Measurements from ENCODE around the gene TSN.
A peak's percentile ranks its signal among the peaks of the same experiment; 100 is the strongest.

Gene TSN

DNA sequence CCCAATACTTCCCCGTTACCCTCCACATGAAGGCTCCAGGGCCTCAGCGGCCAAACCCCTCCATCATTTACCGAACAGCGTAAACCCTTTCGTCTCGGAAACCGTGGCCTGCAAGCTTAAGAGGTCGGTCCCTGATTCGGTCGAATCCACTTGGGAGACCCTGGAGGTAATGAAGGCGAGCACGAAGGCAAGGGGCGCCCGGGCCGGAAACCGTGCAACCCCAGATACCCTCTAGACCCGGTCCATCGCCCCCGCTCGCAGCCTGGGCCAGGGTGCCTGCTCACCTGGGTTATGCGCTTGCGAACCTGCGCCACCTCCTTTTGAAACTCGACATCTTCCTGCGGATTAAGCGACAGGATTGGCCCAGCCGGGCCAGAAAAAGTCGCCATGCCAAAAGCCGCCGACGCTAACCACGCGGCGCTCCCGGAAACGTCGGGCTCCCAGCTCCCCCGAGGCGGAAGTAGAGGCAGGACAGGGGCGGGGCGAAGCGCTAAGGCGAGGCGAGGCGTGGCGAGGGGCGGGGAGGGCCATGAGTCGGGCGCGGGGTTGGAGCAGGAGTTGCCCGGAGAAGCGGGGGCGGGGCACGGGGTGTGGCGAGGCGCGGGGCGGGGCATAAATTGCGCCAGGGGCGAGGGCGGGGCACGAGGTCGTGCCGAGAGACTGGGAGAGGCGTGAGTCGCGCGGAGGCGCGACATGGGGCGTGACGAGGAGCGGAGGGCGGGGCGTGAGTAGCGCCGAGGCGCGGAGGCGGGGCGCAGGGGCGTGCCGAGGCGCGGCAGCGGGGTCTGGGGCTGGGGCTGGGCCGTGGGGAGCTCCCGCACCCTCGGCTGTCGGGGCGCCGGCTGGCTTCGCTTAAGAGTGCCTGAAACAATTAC, 18.8 kb upstream of the TSN start, which contains the start of gene NIFK:
TSS of gene NIFK (minus strand) at position 414 of the 875 bp plus-strand sequence. CDS start at position 389, 25 bp downstream.
- TF ChIP-seq POU2F2 (IDR thresholded peaks at IDR 0.05; ENCODE audit: low read depth, low read length) (0 out of 2 replicates have a peak, but pooled peaks have one; percentile 32), POLR2AphosphoS5 (IDR thresholded peaks at IDR 0.05; ENCODE audit: low read depth, low read length) (peak; percentile 80), POLR2A (IDR thresholded peaks at IDR 0.05; ENCODE audit: low read depth, low read length) (peak; percentile 64), SPI1 (IDR thresholded peaks at IDR 0.05; ENCODE audit: low read depth, low read length) (no peak), TAF1 (IDR thresholded peaks at IDR 0.05; ENCODE audit: low read depth, low read length) (peak; percentile 63), PAX5 (IDR thresholded peaks at IDR 0.05; ENCODE audit: insufficient read depth, low read length, severe bottlenecking) (no peak)
- DNase-seq (ENCODE audit: insufficient read length, low spot score) (peak; percentile 98), FAIRE-seq (peak; percentile 98)

DNA sequence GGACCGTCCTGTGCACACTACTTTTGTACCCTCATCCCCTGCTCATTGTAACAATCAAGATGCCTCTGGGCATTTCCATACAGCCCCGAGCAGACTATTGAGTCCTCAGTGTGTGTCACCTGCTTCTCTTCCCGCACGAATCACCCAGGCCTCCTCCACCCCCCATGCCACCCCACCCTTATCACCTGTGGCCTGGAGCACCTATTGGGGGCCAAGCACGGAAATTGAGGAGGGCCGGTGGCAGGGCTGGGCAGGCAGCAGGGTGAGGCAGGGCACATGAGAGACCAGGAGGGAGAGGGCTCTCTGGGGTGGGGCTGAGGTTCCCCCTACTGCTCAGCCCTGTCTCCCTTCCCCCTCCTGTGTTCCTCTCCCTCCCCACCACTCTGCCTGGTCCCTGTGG, 14.5 kb upstream of the TSN start:
- FAIRE-seq = no peak

DNA sequence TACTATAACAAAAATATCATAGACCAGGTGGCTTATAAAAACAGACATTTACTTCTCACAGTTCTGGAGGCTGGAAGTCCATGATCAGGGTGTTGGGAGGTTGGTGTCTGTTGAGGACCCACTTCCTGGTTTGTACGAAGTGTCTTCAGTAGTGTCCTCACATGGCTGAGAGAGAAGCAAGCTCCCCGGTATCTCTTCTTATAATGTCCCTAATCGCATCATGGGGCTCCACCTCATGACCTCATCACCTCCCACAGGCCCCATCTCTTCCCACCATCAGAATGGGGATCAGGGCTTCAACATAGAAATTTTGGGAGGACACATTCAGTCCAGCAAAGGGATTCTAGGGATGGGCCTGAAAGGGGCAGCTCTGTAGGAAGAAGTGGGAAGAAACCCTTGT, 14.0 kb upstream of the TSN start:
- no peak for FAIRE-seq
- DNase-seq (ENCODE audit: insufficient read length, low spot score) = no peak
- TF ChIP-seq PAX5 (IDR thresholded peaks at IDR 0.05; ENCODE audit: insufficient read depth, low read length, severe bottlenecking) (no peak), POU2F2 (IDR thresholded peaks at IDR 0.05; ENCODE audit: low read depth, low read length) (no peak), SPI1 (IDR thresholded peaks at IDR 0.05; ENCODE audit: low read depth, low read length) (no peak), POLR2A (IDR thresholded peaks at IDR 0.05; ENCODE audit: low read depth, low read length) (no peak), POLR2AphosphoS5 (IDR thresholded peaks at IDR 0.05; ENCODE audit: low read depth, low read length) (no peak), TAF1 (IDR thresholded peaks at IDR 0.05; ENCODE audit: low read depth, low read length) (no peak)

More for the DNA sequence above, 14.5 kb upstream of the TSN start:
- DNase-seq (ENCODE audit: insufficient read length, low spot score) = no peak
- no peak for TF ChIP-seq POLR2AphosphoS5 (IDR thresholded peaks at IDR 0.05; ENCODE audit: low read depth, low read length)
- TF ChIP-seq TAF1 (IDR thresholded peaks at IDR 0.05; ENCODE audit: low read depth, low read length) = no peak
- TF ChIP-seq POLR2A (IDR thresholded peaks at IDR 0.05; ENCODE audit: low read depth, low read length) = no peak
- no peak for TF ChIP-seq PAX5 (IDR thresholded peaks at IDR 0.05; ENCODE audit: insufficient read depth, low read length, severe bottlenecking)
- TF ChIP-seq SPI1 (IDR thresholded peaks at IDR 0.05; ENCODE audit: low read depth, low read length) = no peak

DNA sequence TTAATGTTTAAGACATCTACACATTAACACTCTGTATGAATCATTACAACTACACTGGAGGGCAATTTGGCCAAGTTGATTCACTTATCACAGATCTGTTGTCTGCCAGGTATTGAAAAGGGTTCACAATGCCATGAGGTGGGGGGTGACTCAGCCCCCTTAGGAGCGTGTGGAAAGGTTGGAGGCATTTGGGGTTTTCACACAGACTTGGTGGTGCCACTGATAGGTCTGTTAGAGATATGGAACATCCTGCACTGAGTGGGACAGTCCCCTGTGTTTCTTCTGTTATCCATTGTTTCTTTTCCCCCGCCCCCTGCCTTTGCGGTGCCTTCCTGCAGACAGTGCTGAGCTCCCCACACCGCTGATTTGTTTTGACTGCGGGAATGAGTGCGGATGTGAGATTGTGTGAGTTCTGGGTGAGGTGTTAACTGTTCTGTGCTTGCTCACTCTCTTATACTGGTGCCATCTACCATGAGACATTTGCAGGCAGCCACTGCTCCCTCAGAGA, 9.3 kb upstream of the TSN start:
- TF ChIP-seq PAX5 (IDR thresholded peaks at IDR 0.05; ENCODE audit: insufficient read depth, low read length, severe bottlenecking) (no peak), POLR2AphosphoS5 (IDR thresholded peaks at IDR 0.05; ENCODE audit: low read depth, low read length) (no peak), SPI1 (IDR thresholded peaks at IDR 0.05; ENCODE audit: low read depth, low read length) (no peak), POU2F2 (IDR thresholded peaks at IDR 0.05; ENCODE audit: low read depth, low read length) (no peak), POLR2A (IDR thresholded peaks at IDR 0.05; ENCODE audit: low read depth, low read length) (no peak), TAF1 (IDR thresholded peaks at IDR 0.05; ENCODE audit: low read depth, low read length) (no peak)
- DNase-seq (ENCODE audit: insufficient read length, low spot score) = no peak
- FAIRE-seq = no peak

DNA sequence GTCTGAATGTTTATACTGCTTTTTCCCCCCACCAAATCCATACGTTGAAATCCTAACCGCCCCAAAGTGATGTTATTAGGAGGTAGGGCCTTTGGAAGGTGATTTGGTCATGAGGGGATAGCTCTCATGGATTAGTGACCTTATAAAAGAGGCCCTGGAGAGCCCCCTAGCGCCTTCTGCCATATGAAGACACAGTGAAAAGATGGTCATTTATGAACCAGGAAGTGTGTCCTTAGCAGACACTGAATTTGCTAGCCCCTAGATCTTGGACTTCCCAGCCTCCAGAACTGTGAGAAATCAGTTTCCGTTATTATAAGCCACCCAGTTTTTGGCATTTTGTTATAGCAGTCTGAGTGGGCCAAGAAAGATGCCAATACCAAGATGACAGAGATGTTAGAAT, 7.2 kb upstream of the TSN start:
- DNase-seq (ENCODE audit: insufficient read length, low spot score) = no peak
- TF ChIP-seq POLR2A (IDR thresholded peaks at IDR 0.05; ENCODE audit: low read depth, low read length) (no peak), PAX5 (IDR thresholded peaks at IDR 0.05; ENCODE audit: insufficient read depth, low read length, severe bottlenecking) (no peak), POLR2AphosphoS5 (IDR thresholded peaks at IDR 0.05; ENCODE audit: low read depth, low read length) (no peak), SPI1 (IDR thresholded peaks at IDR 0.05; ENCODE audit: low read depth, low read length) (no peak), TAF1 (IDR thresholded peaks at IDR 0.05; ENCODE audit: low read depth, low read length) (no peak), POU2F2 (IDR thresholded peaks at IDR 0.05; ENCODE audit: low read depth, low read length) (no peak)
- FAIRE-seq = no peak

DNA sequence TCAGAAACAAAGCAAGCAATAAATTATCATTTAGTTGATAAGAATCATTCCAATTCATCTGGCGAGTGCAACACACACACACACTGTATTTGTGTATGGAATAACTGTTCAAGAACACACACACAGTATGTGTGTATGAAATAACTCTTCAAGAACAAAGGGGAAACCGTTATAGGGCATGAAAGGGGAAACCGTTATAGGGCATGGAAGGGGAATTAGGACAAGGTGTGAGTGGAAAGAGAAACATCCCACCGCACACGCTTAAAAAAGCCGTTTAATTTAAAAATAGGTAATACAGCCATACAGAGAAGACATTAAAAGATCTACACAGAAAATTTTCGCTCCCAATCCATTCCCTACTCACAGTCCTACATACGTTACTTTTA, 607 bp upstream of the TSN start:
- TF ChIP-seq SPI1 (IDR thresholded peaks at IDR 0.05; ENCODE audit: low read depth, low read length) (no peak), POLR2A (IDR thresholded peaks at IDR 0.05; ENCODE audit: low read depth, low read length) (no peak), POLR2AphosphoS5 (IDR thresholded peaks at IDR 0.05; ENCODE audit: low read depth, low read length) (no peak), POU2F2 (IDR thresholded peaks at IDR 0.05; ENCODE audit: low read depth, low read length) (no peak), PAX5 (IDR thresholded peaks at IDR 0.05; ENCODE audit: insufficient read depth, low read length, severe bottlenecking) (no peak), TAF1 (IDR thresholded peaks at IDR 0.05; ENCODE audit: low read depth, low read length) (no peak)
- no peak for DNase-seq (ENCODE audit: insufficient read length, low spot score)
- no peak for FAIRE-seq

DNA sequence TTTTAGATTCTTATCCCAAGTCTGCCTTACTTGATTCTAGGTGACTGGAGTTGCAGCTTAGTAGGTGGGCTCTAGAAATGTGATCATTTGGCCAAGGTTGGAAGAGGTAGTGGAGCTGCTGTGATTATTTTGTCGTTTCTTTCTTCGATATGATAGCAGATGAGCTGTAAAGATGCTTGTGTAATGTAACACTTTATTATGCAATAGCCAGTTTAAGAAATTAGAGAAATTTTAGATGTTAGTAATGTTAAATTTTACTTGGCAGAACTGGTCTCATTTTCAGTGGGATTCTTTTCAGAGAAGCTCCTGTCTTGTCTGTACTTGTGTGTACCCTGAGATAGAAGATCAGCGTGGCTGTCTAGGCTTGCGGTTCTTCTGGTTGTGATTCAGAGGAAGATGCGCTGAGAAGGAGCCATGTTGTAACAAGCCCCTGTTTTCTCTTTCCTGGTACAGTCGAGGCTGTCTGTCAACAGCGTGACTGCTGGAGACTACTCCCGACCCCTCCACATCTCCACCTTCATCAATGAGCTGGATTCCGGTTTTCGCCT, 9.3 kb downstream of the TSN start:
- FAIRE-seq (no peak), DNase-seq (ENCODE audit: insufficient read length, low spot score) (no peak)
- TF ChIP-seq POU2F2 (IDR thresholded peaks at IDR 0.05; ENCODE audit: low read depth, low read length) (no peak), PAX5 (IDR thresholded peaks at IDR 0.05; ENCODE audit: insufficient read depth, low read length, severe bottlenecking) (no peak), SPI1 (IDR thresholded peaks at IDR 0.05; ENCODE audit: low read depth, low read length) (no peak)

DNA sequence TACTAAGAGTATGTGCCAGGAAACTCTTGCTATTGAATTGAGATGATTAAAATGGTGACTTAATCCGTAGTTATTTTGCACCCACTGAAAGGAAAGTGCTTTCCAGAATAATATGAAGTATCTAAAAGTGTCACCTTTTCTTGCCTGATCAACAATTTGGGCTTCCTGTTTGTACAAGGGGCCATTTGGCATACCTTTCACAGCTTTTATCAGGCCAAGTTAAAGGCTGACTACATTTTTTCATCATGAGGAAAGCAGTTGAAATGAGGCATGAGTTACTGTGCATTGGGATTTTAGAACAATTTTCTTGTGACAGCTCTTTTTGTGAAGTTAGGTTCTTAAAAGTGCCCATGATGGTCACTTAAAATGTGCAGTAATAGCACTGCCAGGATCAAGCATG, 11.2 kb downstream of the TSN start:
- TF ChIP-seq POU2F2 (IDR thresholded peaks at IDR 0.05; ENCODE audit: low read depth, low read length) (no peak), PAX5 (IDR thresholded peaks at IDR 0.05; ENCODE audit: insufficient read depth, low read length, severe bottlenecking) (no peak), SPI1 (IDR thresholded peaks at IDR 0.05; ENCODE audit: low read depth, low read length) (no peak), POLR2AphosphoS5 (IDR thresholded peaks at IDR 0.05; ENCODE audit: low read depth, low read length) (no peak), TAF1 (IDR thresholded peaks at IDR 0.05; ENCODE audit: low read depth, low read length) (no peak), POLR2A (IDR thresholded peaks at IDR 0.05; ENCODE audit: low read depth, low read length) (no peak)
- DNase-seq (ENCODE audit: insufficient read length, low spot score) (no peak), FAIRE-seq (no peak)

DNA sequence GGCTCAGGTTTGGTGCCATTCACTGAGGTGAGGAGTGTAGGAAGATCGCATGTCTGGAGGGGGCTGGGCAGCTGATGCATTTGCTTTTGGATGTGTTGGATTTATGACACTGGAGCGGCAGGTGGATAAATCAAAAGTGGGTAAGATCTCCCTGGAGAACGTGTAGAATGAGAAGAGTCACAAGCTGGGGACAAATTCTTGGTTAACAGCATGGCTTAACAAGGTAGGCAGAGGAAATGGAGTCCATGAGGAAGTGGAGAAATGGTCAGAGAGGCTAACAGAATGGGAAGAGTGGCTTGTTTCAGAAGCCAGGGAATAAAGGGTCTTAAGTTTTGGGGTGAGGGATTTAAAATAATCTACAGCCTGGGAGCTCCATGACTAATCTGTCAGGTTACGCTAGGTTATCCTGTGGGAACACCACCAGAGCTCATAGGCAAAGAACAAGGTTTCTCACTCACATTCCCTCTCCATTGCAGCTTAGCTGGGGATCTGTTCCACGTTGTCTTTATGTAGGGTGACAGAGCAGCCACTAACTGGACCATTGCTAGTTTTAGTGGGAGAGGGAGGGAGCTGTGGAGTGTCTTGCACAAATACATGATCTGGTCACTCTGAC, 12.8 kb downstream of the TSN start:
- no peak for DNase-seq (ENCODE audit: insufficient read length, low spot score)
- no peak for FAIRE-seq
- TF ChIP-seq POLR2A (IDR thresholded peaks at IDR 0.05; ENCODE audit: low read depth, low read length) (no peak), SPI1 (IDR thresholded peaks at IDR 0.05; ENCODE audit: low read depth, low read length) (no peak), POU2F2 (IDR thresholded peaks at IDR 0.05; ENCODE audit: low read depth, low read length) (no peak), TAF1 (IDR thresholded peaks at IDR 0.05; ENCODE audit: low read depth, low read length) (no peak), POLR2AphosphoS5 (IDR thresholded peaks at IDR 0.05; ENCODE audit: low read depth, low read length) (no peak), PAX5 (IDR thresholded peaks at IDR 0.05; ENCODE audit: insufficient read depth, low read length, severe bottlenecking) (no peak)

All from GM12891 (cell line).